ENCODE measurements around the gene TMED8.
"Not testable (repeated sequence)": the region's sequence is repeated elsewhere in the genome, so short reads cannot be mapped to it uniquely, and the experiment has no call there.

Gene TMED8

GRCh38 chr14:77376771-77377501, at the start of gene TMED8, which contains the start of gene SAMD15:
TMED8 (minus strand) TSS chr14:77377094; CDS start chr14:77377053, 41 bp downstream.
SAMD15 (plus strand) TSS chr14:77377379; CDS start chr14:77377419, 40 bp downstream.
- peak; percentile 92 for DNase-seq (ENCODE audit: low spot score)

- no peak for DNase-seq (ENCODE audit: low spot score)
Observed at GRCh38 chr14:77426396-77426795, 49.5 kb upstream of the TMED8 start.

- no peak for DNase-seq (ENCODE audit: low spot score)
Observed at GRCh38 chr14:77424862-77425261, 48.0 kb upstream of the TMED8 start.

- DNase-seq (ENCODE audit: low spot score) = no peak
Observed at GRCh38 chr14:77423423-77423822, 46.5 kb upstream of the TMED8 start, which contains the start of gene NOXRED1. NOXRED1 (minus strand) TSS chr14:77423523; CDS start chr14:77422889, 634 bp downstream.

GRCh38 chr14:77421201-77421600, 44.3 kb upstream of the TMED8 start:
- DNase-seq (ENCODE audit: low spot score) = no peak

GRCh38 chr14:77416836-77417235, 39.9 kb upstream of the TMED8 start:
- no peak for DNase-seq (ENCODE audit: low spot score)

GRCh38 chr14:77416098-77416497, 39.2 kb upstream of the TMED8 start:
- not testable (repeated sequence) for DNase-seq (ENCODE audit: low spot score)

GRCh38 chr14:77415403-77416030, 38.6 kb upstream of the TMED8 start:
- not testable (repeated sequence) for DNase-seq (ENCODE audit: low spot score)

- DNase-seq (ENCODE audit: low spot score) = no peak
Observed at GRCh38 chr14:77409131-77409533, 32.2 kb upstream of the TMED8 start.

GRCh38 chr14:77407158-77407557, 30.3 kb upstream of the TMED8 start:
- DNase-seq (ENCODE audit: low spot score) = no peak

GRCh38 chr14:77406718-77407117, 29.8 kb upstream of the TMED8 start:
- no peak for DNase-seq (ENCODE audit: low spot score)

- DNase-seq (ENCODE audit: low spot score) = no peak
Observed at GRCh38 chr14:77406086-77406485, 29.2 kb upstream of the TMED8 start.

- DNase-seq (ENCODE audit: low spot score) = no peak
Observed at GRCh38 chr14:77403768-77404167, 26.9 kb upstream of the TMED8 start.

GRCh38 chr14:77400216-77400615, 23.3 kb upstream of the TMED8 start:
- DNase-seq (ENCODE audit: low spot score) = no peak

GRCh38 chr14:77390188-77390587, 13.3 kb upstream of the TMED8 start:
- no peak for DNase-seq (ENCODE audit: low spot score)

- no peak for DNase-seq (ENCODE audit: low spot score)
Observed at GRCh38 chr14:77378701-77379100, 1.8 kb upstream of the TMED8 start.

- no peak for DNase-seq (ENCODE audit: low spot score)
Observed at GRCh38 chr14:77377502-77377844, 579 bp upstream of the TMED8 start.

- DNase-seq (ENCODE audit: low spot score) = no peak
Observed at GRCh38 chr14:77375973-77376770, 722 bp downstream of the TMED8 start.

- no peak for DNase-seq (ENCODE audit: low spot score)
Observed at GRCh38 chr14:77375164-77375950, 1.5 kb downstream of the TMED8 start.

- no peak for DNase-seq (ENCODE audit: low spot score)
Observed at GRCh38 chr14:77372304-77372841, 4.5 kb downstream of the TMED8 start.

- no peak for DNase-seq (ENCODE audit: low spot score)
Observed at GRCh38 chr14:77369285-77369684, 7.6 kb downstream of the TMED8 start.

GRCh38 chr14:77364146-77364545, 12.7 kb downstream of the TMED8 start:
- no peak for DNase-seq (ENCODE audit: low spot score)
